ENCODE measurements around the gene HMBS.

HMBS gene

GRCh38 chr11:119078675-119079420 lies 5.8 kb upstream of the HMBS start:
- Histone ChIP-seq H3K27me3 (no peaks in the 10 kb centered on the region), H3K9me3 (no peaks in the 10 kb centered on the region), H3K4me1 (no peaks in the 10 kb centered on the region), H3K36me3 (peaks cover 70 to 93% (median 86%) of the 10 kb centered on the region in 3 donors), H3K4me3 (no peak overlapping the region), H3K27ac (no peak overlapping the region)
- intact Hi-C loops (cut with DNase I; ENCODE audit: low total_unique reads): no loop called here
- no peak for DNase-seq
- TF ChIP-seq CTCF (IDR thresholded peaks at IDR 0.05): no peak

- H3K27me3 ChIP-seq: no peaks in the 10 kb centered on the region
These were observed 2.9 kb upstream of the HMBS start for GRCh38 chr11:119081682-119082260.

GRCh38 chr11:119085437-119085847 lies 761 bp downstream of the HMBS start:
- no peaks in the 10 kb centered on the region for H3K9me3 ChIP-seq
- no peak for TF ChIP-seq CTCF (IDR thresholded peaks at IDR 0.05)
- H3K27me3 ChIP-seq: no peaks in the 10 kb centered on the region
- peaks cover 10 to 27% (median 22%) of the 10 kb centered on the region in 3 donors for H3K36me3 ChIP-seq
- DNase-seq: no peak
- H3K4me3 ChIP-seq: peak overlapping the region; percentile 66 to 86
- intact Hi-C loops (cut with DNase I; ENCODE audit: low total_unique reads): no loop called here
- peaks cover 5 to 15% (median 11%) of the 10 kb centered on the region in 4 donors for H3K4me1 ChIP-seq
- H3K27ac ChIP-seq: peak overlapping the region; percentile 70 to 82

More at GRCh38 chr11:119081682-119082260, 2.9 kb upstream of the HMBS start:
- TF ChIP-seq CTCF (IDR thresholded peaks at IDR 0.05): no peak
- intact Hi-C loops (cut with DNase I; ENCODE audit: low total_unique reads): no loop called here
- Histone ChIP-seq H3K36me3 (peaks cover 46 to 63% (median 58%) of the 10 kb centered on the region in 3 donors), H3K4me3 (no peak overlapping the region), H3K4me1 (peaks cover 5 to 15% (median 11%) of the 10 kb centered on the region in 4 donors), H3K9me3 (no peaks in the 10 kb centered on the region), H3K27ac (no peak overlapping the region)
- no peak for DNase-seq

- TF ChIP-seq CTCF (IDR thresholded peaks at IDR 0.05): no peak
- Histone ChIP-seq H3K9me3 (no peaks in the 10 kb centered on the region), H3K27ac (no peak overlapping the region), H3K4me1 (peaks cover 5 to 15% (median 11%) of the 10 kb centered on the region in 4 donors), H3K27me3 (no peaks in the 10 kb centered on the region), H3K36me3 (peaks cover 0 to 19% (median 5%) of the 10 kb centered on the region in 3 donors), H3K4me3 (no peak overlapping the region)
- intact Hi-C loops (cut with DNase I; ENCODE audit: low total_unique reads): no loop called here
- DNase-seq: no peak
These were observed 2.4 kb downstream of the HMBS start for GRCh38 chr11:119087123-119087522.

GRCh38 chr11:119087747-119088241 lies 3.1 kb downstream of the HMBS start:
- Histone ChIP-seq H3K36me3 (peaks cover 0 to 16% (median 0%) of the 10 kb centered on the region in 3 donors), H3K27me3 (no peaks in the 10 kb centered on the region), H3K4me3 (no peak overlapping the region), H3K4me1 (peaks cover 5 to 22% (median 17%) of the 10 kb centered on the region in 4 donors), H3K9me3 (no peaks in the 10 kb centered on the region), H3K27ac (no peak overlapping the region)
- intact Hi-C loops (cut with DNase I; ENCODE audit: low total_unique reads): no loop called here
- no peak for TF ChIP-seq CTCF (IDR thresholded peaks at IDR 0.05)
- no peak for DNase-seq
